ENCODE results near the gene TMEM242.

The TMEM242 gene

GRCh38 chr6:157271441-157271840 is 51.9 kb downstream of the TMEM242 start:
- Histone ChIP-seq H3K27me3 (ENCODE audit: insufficient read depth, poor library complexity, severe bottlenecking) (no peaks in the 10 kb centered on the region), H3K36me3 (ENCODE audit: low read depth) (no peaks in the 10 kb centered on the region), H3K4me1 (ENCODE audit: insufficient read depth, poor library complexity, severe bottlenecking) (peaks cover 2% of the 10 kb centered on the region), H3K9me3 (ENCODE audit: severe bottlenecking) (no peaks in the 10 kb centered on the region), H3K27ac (ENCODE audit: poor library complexity, severe bottlenecking) (no peak overlapping the region), H3K4me3 (ENCODE audit: severe bottlenecking) (no peak overlapping the region)
- TF ChIP-seq CTCF (IDR thresholded peaks at IDR 0.05; ENCODE audit: poor library complexity, severe bottlenecking) = no peak
- ATAC-seq (ENCODE audit: low read depth) (no peak), DNase-seq (ENCODE audit: low spot score) (no peak)

GRCh38 chr6:157270916-157271315 is 52.4 kb downstream of the TMEM242 start:
- ATAC-seq (ENCODE audit: low read depth) = no peak
- H3K27me3 ChIP-seq (ENCODE audit: insufficient read depth, poor library complexity, severe bottlenecking) = no peaks in the 10 kb centered on the region
- H3K4me3 ChIP-seq (ENCODE audit: severe bottlenecking) = no peak overlapping the region
- no peaks in the 10 kb centered on the region for H3K36me3 ChIP-seq (ENCODE audit: low read depth)
- no peak for DNase-seq (ENCODE audit: low spot score)
- H3K9me3 ChIP-seq (ENCODE audit: severe bottlenecking) = no peaks in the 10 kb centered on the region
- TF ChIP-seq CTCF (IDR thresholded peaks at IDR 0.05; ENCODE audit: poor library complexity, severe bottlenecking) = no peak
- H3K27ac ChIP-seq (ENCODE audit: poor library complexity, severe bottlenecking) = no peak overlapping the region
- peaks cover 2% of the 10 kb centered on the region for H3K4me1 ChIP-seq (ENCODE audit: insufficient read depth, poor library complexity, severe bottlenecking)

GRCh38 chr6:157270308-157270707 is 53.0 kb downstream of the TMEM242 start:
- no peak for TF ChIP-seq CTCF (IDR thresholded peaks at IDR 0.05; ENCODE audit: poor library complexity, severe bottlenecking)
- no peak overlapping the region for H3K27ac ChIP-seq (ENCODE audit: poor library complexity, severe bottlenecking)
- DNase-seq (ENCODE audit: low spot score) = no peak
- H3K36me3 ChIP-seq (ENCODE audit: low read depth) = no peaks in the 10 kb centered on the region
- H3K4me3 ChIP-seq (ENCODE audit: severe bottlenecking) = no peak overlapping the region
- peaks cover under 1% of the 10 kb centered on the region for H3K4me1 ChIP-seq (ENCODE audit: insufficient read depth, poor library complexity, severe bottlenecking)
- H3K9me3 ChIP-seq (ENCODE audit: severe bottlenecking) = no peaks in the 10 kb centered on the region
- no peak for ATAC-seq (ENCODE audit: low read depth)
- H3K27me3 ChIP-seq (ENCODE audit: insufficient read depth, poor library complexity, severe bottlenecking) = no peaks in the 10 kb centered on the region

- Histone ChIP-seq H3K4me1 (ENCODE audit: insufficient read depth, poor library complexity, severe bottlenecking) (no peaks in the 10 kb centered on the region), H3K27me3 (ENCODE audit: insufficient read depth, poor library complexity, severe bottlenecking) (no peaks in the 10 kb centered on the region), H3K36me3 (ENCODE audit: low read depth) (no peaks in the 10 kb centered on the region), H3K4me3 (ENCODE audit: severe bottlenecking) (no peak overlapping the region), H3K9me3 (ENCODE audit: severe bottlenecking) (no peaks in the 10 kb centered on the region), H3K27ac (ENCODE audit: poor library complexity, severe bottlenecking) (no peak overlapping the region)
- no peak for ATAC-seq (ENCODE audit: low read depth)
- no peak for TF ChIP-seq CTCF (IDR thresholded peaks at IDR 0.05; ENCODE audit: poor library complexity, severe bottlenecking)
- DNase-seq (ENCODE audit: low spot score) = no peak
Measured at GRCh38 chr6:157269261-157269794, 54.0 kb downstream of the TMEM242 start.

GRCh38 chr6:157268835-157269234 is 54.5 kb downstream of the TMEM242 start:
- DNase-seq (ENCODE audit: low spot score) (no peak), ATAC-seq (ENCODE audit: low read depth) (no peak)
- no peak for TF ChIP-seq CTCF (IDR thresholded peaks at IDR 0.05; ENCODE audit: poor library complexity, severe bottlenecking)
- no peaks in the 10 kb centered on the region for H3K4me1 ChIP-seq (ENCODE audit: insufficient read depth, poor library complexity, severe bottlenecking)
- no peak overlapping the region for H3K27ac ChIP-seq (ENCODE audit: poor library complexity, severe bottlenecking)
- no peaks in the 10 kb centered on the region for H3K9me3 ChIP-seq (ENCODE audit: severe bottlenecking)
- H3K27me3 ChIP-seq (ENCODE audit: insufficient read depth, poor library complexity, severe bottlenecking) = no peaks in the 10 kb centered on the region
- H3K36me3 ChIP-seq (ENCODE audit: low read depth) = no peaks in the 10 kb centered on the region
- no peak overlapping the region for H3K4me3 ChIP-seq (ENCODE audit: severe bottlenecking)

Measured in RWPE2 (cell line).